Skeletal muscle cell (primary cell): Measurements from ENCODE around the gene ERVK3-1.
A peak's percentile ranks its signal among the peaks of the same experiment; 100 is the strongest.
"Not testable (repeated sequence)": the region's sequence is repeated elsewhere in the genome, so short reads cannot be mapped to it uniquely, and the experiment has no call there.

Source experiments
- DNase-seq: peaks from one replicate; pipeline ENCODE4 v3.0.0-alpha.2; 2010; ENCODE audit warnings: low read depth
- H3K4me3 ChIP-seq: 2 replicates; pipeline ENCODE4 v1.5.1; 2011; ENCODE audit warnings: low read depth, mild to moderate bottlenecking, control low read depth, low read length, moderate library complexity

Gene ERVK3-1

GRCh38 chr19:58296104-58296503 is 9.1 kb upstream of the ERVK3-1 start:
- H3K4me3 ChIP-seq, result no peak overlapping the region
- no peak for DNase-seq

GRCh38 chr19:58300620-58301019 is 4.6 kb upstream of the ERVK3-1 start:
- H3K4me3 ChIP-seq, result no peak overlapping the region
- DNase-seq, result no peak

GRCh38 chr19:58304255-58304654 is 922 bp upstream of the ERVK3-1 start:
- H3K4me3 ChIP-seq, result peak overlapping the region; percentile 91
- no peak for DNase-seq

GRCh38 chr19:58304748-58305064 is 471 bp upstream of the ERVK3-1 start:
- peak overlapping the region; percentile 91 for H3K4me3 ChIP-seq

GRCh38 chr19:58305932-58306323 is 751 bp downstream of the ERVK3-1 start:
- DNase-seq, result no peak
- H3K4me3 ChIP-seq, result peak overlapping the region; percentile 91

More at GRCh38 chr19:58304748-58305064, 471 bp upstream of the ERVK3-1 start:
- DNase-seq, result no peak

- H3K4me3 ChIP-seq, result no peak overlapping the region
- DNase-seq, result no peak
These were observed 2.6 kb downstream of the ERVK3-1 start for GRCh38 chr19:58307736-58308135.

- not testable (repeated sequence) for H3K4me3 ChIP-seq, DNase-seq
These were observed 5.5 kb downstream of the ERVK3-1 start for GRCh38 chr19:58310685-58311084.

GRCh38 chr19:58311345-58311865 is 6.2 kb downstream of the ERVK3-1 start:
- no peak overlapping the region for H3K4me3 ChIP-seq
- DNase-seq, result no peak

- H3K4me3 ChIP-seq, result no peak overlapping the region
- DNase-seq, result no peak
These were observed 10.4 kb downstream of the ERVK3-1 start for GRCh38 chr19:58315580-58315979.

- DNase-seq, result no peak
These were observed 12.4 kb downstream of the ERVK3-1 start for GRCh38 chr19:58317476-58318072.

GRCh38 chr19:58318297-58318696 is 13.1 kb downstream of the ERVK3-1 start:
- DNase-seq, result no peak
- H3K4me3 ChIP-seq, result no peak overlapping the region

More at GRCh38 chr19:58317476-58318072, 12.4 kb downstream of the ERVK3-1 start:
- no peak overlapping the region for H3K4me3 ChIP-seq

GRCh38 chr19:58319241-58319640 is 14.1 kb downstream of the ERVK3-1 start:
- H3K4me3 ChIP-seq, result no peak overlapping the region
- no peak for DNase-seq

- H3K4me3 ChIP-seq, result peak overlapping the region; percentile 82
- no peak for DNase-seq
These were observed 20.3 kb downstream of the ERVK3-1 start for GRCh38 chr19:58325311-58326022.

GRCh38 chr19:58326501-58326913 is 21.3 kb downstream of the ERVK3-1 start:
- no peak for DNase-seq
- peak overlapping the region; percentile 82 for H3K4me3 ChIP-seq

GRCh38 chr19:58326914-58327726 is 21.9 kb downstream of the ERVK3-1 start, which contains the start of gene ZSCAN22:
Gene ZSCAN22, plus strand, starts transcription at chr19:58326994. Its CDS starts 7,809 bp downstream, at chr19:58334803.
- H3K4me3 ChIP-seq, result peak within 1 kb of the TSS; percentile 82
- peak; percentile 87 for DNase-seq

GRCh38 chr19:58328999-58329398 is 23.8 kb downstream of the ERVK3-1 start:
- DNase-seq, result no peak
- no peak overlapping the region for H3K4me3 ChIP-seq

GRCh38 chr19:58330458-58330857 is 25.3 kb downstream of the ERVK3-1 start:
- H3K4me3 ChIP-seq, result no peak overlapping the region
- DNase-seq, result no peak

GRCh38 chr19:58332697-58333096 is 27.5 kb downstream of the ERVK3-1 start:
- no peak for DNase-seq

GRCh38 chr19:58334691-58335249 is 29.6 kb downstream of the ERVK3-1 start:
- no peak for DNase-seq
- no peak overlapping the region for H3K4me3 ChIP-seq

More at GRCh38 chr19:58332697-58333096, 27.5 kb downstream of the ERVK3-1 start:
- H3K4me3 ChIP-seq, result no peak overlapping the region

GRCh38 chr19:58335630-58336029 is 30.5 kb downstream of the ERVK3-1 start:
- no peak overlapping the region for H3K4me3 ChIP-seq
- DNase-seq, result no peak
